ENCODE data around the gene ENHO. TPM values are rescaled to one million over a fixed set of nuclear protein-coding genes. Genes with fewer than 3 reads are reported as not detected.

ENHO gene
- total RNA-seq, 1 donor from 2014 or later: 1.6 TPM

- H3K27me3 Mint-ChIP-seq (ENCODE audit: low read depth): peaks cover 42% of the 10 kb centered on the region
- no peak for DNase-seq (ENCODE audit: low spot score)
- peaks cover 5% of the 10 kb centered on the region for H3K9me3 Mint-ChIP-seq (ENCODE audit: low read depth)
These were observed 20.8 kb downstream of the ENHO start for GRCh38 chr9:34501889-34502425.

GRCh38 chr9:34501372-34501771 lies 21.4 kb downstream of the ENHO start:
- H3K27ac Mint-ChIP-seq (ENCODE audit: unreplicated experiment): no peak overlapping the region
- H3K36me3 Mint-ChIP-seq (ENCODE audit: low read depth): peaks cover 4% of the 10 kb centered on the region
- peaks cover 41% of the 10 kb centered on the region for H3K27me3 Mint-ChIP-seq (ENCODE audit: low read depth)
- DNase-seq (ENCODE audit: low spot score): no peak
- peaks cover 19% of the 10 kb centered on the region for H3K4me1 Mint-ChIP-seq (ENCODE audit: low read depth)
- no peak overlapping the region for H3K4me3 Mint-ChIP-seq (ENCODE audit: unreplicated experiment)
- peaks cover 5% of the 10 kb centered on the region for H3K9me3 Mint-ChIP-seq (ENCODE audit: low read depth)
- no peak for TF ChIP-seq CTCF (IDR thresholded peaks at IDR 0.05)

More at GRCh38 chr9:34501889-34502425, 20.8 kb downstream of the ENHO start:
- Mint-ChIP-seq H3K4me1 (ENCODE audit: low read depth) (peaks cover 19% of the 10 kb centered on the region), H3K4me3 (ENCODE audit: unreplicated experiment) (no peak overlapping the region), H3K36me3 (ENCODE audit: low read depth) (peaks cover 4% of the 10 kb centered on the region), H3K27ac (ENCODE audit: unreplicated experiment) (no peak overlapping the region)
- peak; percentile 64 for TF ChIP-seq CTCF (IDR thresholded peaks at IDR 0.05)

GRCh38 chr9:34500623-34501267 lies 22.0 kb downstream of the ENHO start:
- peaks cover 39% of the 10 kb centered on the region for H3K27me3 Mint-ChIP-seq (ENCODE audit: low read depth)
- H3K27ac Mint-ChIP-seq (ENCODE audit: unreplicated experiment): no peak overlapping the region
- peak; percentile 99 for TF ChIP-seq CTCF (IDR thresholded peaks at IDR 0.05)
- peaks cover 19% of the 10 kb centered on the region for H3K4me1 Mint-ChIP-seq (ENCODE audit: low read depth)
- H3K36me3 Mint-ChIP-seq (ENCODE audit: low read depth): peaks cover 4% of the 10 kb centered on the region
- H3K4me3 Mint-ChIP-seq (ENCODE audit: unreplicated experiment): no peak overlapping the region
- DNase-seq (ENCODE audit: low spot score): no peak
- peaks cover 5% of the 10 kb centered on the region for H3K9me3 Mint-ChIP-seq (ENCODE audit: low read depth)

- Mint-ChIP-seq H3K27ac (ENCODE audit: unreplicated experiment) (no peak overlapping the region), H3K9me3 (ENCODE audit: low read depth) (no peaks in the 10 kb centered on the region), H3K4me1 (ENCODE audit: low read depth) (peaks cover 19% of the 10 kb centered on the region), H3K27me3 (ENCODE audit: low read depth) (peaks cover 29% of the 10 kb centered on the region), H3K36me3 (ENCODE audit: low read depth) (peaks cover 2% of the 10 kb centered on the region), H3K4me3 (ENCODE audit: unreplicated experiment) (no peak overlapping the region)
- TF ChIP-seq CTCF (IDR thresholded peaks at IDR 0.05): no peak
- no peak for DNase-seq (ENCODE audit: low spot score)
These were observed 23.7 kb downstream of the ENHO start for GRCh38 chr9:34499076-34499475.

GRCh38 chr9:34498553-34498952 lies 24.2 kb downstream of the ENHO start:
- no peak for DNase-seq (ENCODE audit: low spot score)
- Mint-ChIP-seq H3K36me3 (ENCODE audit: low read depth) (peaks cover 2% of the 10 kb centered on the region), H3K4me3 (ENCODE audit: unreplicated experiment) (no peak overlapping the region), H3K27me3 (ENCODE audit: low read depth) (peaks cover 29% of the 10 kb centered on the region), H3K9me3 (ENCODE audit: low read depth) (no peaks in the 10 kb centered on the region), H3K4me1 (ENCODE audit: low read depth) (peaks cover 19% of the 10 kb centered on the region), H3K27ac (ENCODE audit: unreplicated experiment) (no peak overlapping the region)
- TF ChIP-seq CTCF (IDR thresholded peaks at IDR 0.05): no peak
